Cardiac muscle cell (in vitro differentiated cells and primary cell): Measurements from ENCODE around the gene PAPPA2. TPM values are rescaled to one million over a fixed set of nuclear protein-coding genes. Genes with fewer than 3 reads are reported as not detected.
"Not testable (repeated sequence)": the region's sequence is repeated elsewhere in the genome, so short reads cannot be mapped to it uniquely, and the experiment has no call there.

Source experiments
- DNase-seq, 2 donors: peaks; one replicate each; pipeline versions ENCODE4 v3.0.0 to v3.0.0-alpha.2; 2010 to 2017; ENCODE audit warnings: low read depth in 1 of 2, low spot score in 1 of 2
- H3K27ac ChIP-seq: fragments of 200-600 bp; sonication (generic); 2 replicates; pipeline ENCODE4 v1.5.1; 2016
- H3K27me3 ChIP-seq: fragments of 200-600 bp; sonication (generic); 2 replicates; pipeline ENCODE4 v1.6.0; 2016; ENCODE audit warnings: control low read depth
- H3K36me3 ChIP-seq: fragments of 200-600 bp; sonication (generic); 2 replicates; pipeline ENCODE4 v1.5.1; 2016; ENCODE audit warnings: control low read depth
- H3K4me1 ChIP-seq: fragments of 200-600 bp; sonication (generic); 2 replicates; pipeline ENCODE4 v1.8.1; 2017; ENCODE audit warnings: low read depth, mild to moderate bottlenecking, mixed run types
- H3K4me3 ChIP-seq: fragments of 200-600 bp; sonication (generic); 2 replicates; pipeline ENCODE4 v1.5.1; 2016; ENCODE audit warnings: mild to moderate bottlenecking
- H3K9me3 ChIP-seq: fragments of 200-600 bp; sonication (generic); 2 replicates; pipeline ENCODE4 v1.5.1; 2017; ENCODE audit warnings: low read depth, mild to moderate bottlenecking, control low read depth
- polyA plus RNA-seq: library from polyadenylated mRNA; unstranded; fragments of >200 nt; fragmentation: Nextera tagmentation; extraction: Ambion mirVana; gene quantifications from 2 replicates; pipeline ENCODE4 v1.2.1, GENCODE V29; 2016
- total RNA-seq: library from RNA; depleted of rRNA; stranded (reverse); fragments of >200 nt; gene quantifications from 2 replicates; pipeline ENCODE4 v1.2.3, GENCODE V29; 2016
- TF ChIP-seq, protein P1 (sequence below): IDR thresholded peaks from 2 replicates; pipeline ENCODE4 v1.5.1; 2012; ENCODE audit warnings: low read depth, mild to moderate bottlenecking, low read length

Gene PAPPA2
- total and polyA plus RNA-seq, 2 experiments from 2014 or later = 1.2 to 2.9 TPM

- H3K36me3 ChIP-seq = no peaks in the 10 kb centered on the region
- TF ChIP-seq, protein P1, sequence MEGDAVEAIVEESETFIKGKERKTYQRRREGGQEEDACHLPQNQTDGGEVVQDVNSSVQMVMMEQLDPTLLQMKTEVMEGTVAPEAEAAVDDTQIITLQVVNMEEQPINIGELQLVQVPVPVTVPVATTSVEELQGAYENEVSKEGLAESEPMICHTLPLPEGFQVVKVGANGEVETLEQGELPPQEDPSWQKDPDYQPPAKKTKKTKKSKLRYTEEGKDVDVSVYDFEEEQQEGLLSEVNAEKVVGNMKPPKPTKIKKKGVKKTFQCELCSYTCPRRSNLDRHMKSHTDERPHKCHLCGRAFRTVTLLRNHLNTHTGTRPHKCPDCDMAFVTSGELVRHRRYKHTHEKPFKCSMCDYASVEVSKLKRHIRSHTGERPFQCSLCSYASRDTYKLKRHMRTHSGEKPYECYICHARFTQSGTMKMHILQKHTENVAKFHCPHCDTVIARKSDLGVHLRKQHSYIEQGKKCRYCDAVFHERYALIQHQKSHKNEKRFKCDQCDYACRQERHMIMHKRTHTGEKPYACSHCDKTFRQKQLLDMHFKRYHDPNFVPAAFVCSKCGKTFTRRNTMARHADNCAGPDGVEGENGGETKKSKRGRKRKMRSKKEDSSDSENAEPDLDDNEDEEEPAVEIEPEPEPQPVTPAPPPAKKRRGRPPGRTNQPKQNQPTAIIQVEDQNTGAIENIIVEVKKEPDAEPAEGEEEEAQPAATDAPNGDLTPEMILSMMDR = peak; percentile 74
- no peak overlapping the region for H3K27ac ChIP-seq
- no peaks in the 10 kb centered on the region for H3K9me3 ChIP-seq
- H3K27me3 ChIP-seq = no peaks in the 10 kb centered on the region
- peak; percentile 71 to 90 for DNase-seq
- H3K4me3 ChIP-seq = no peak overlapping the region
- H3K4me1 ChIP-seq = peaks cover 7% of the 10 kb centered on the region
Observed at GRCh38 chr1:176559878-176560277, 96.9 kb downstream of the PAPPA2 start.

GRCh38 chr1:176560681-176561080 is 97.7 kb downstream of the PAPPA2 start:
- TF ChIP-seq, protein P1 = no peak
- H3K27me3 ChIP-seq = no peaks in the 10 kb centered on the region
- H3K36me3 ChIP-seq = no peaks in the 10 kb centered on the region
- no peak for DNase-seq
- no peak overlapping the region for H3K4me3 ChIP-seq
- no peak overlapping the region for H3K27ac ChIP-seq
- H3K9me3 ChIP-seq = no peaks in the 10 kb centered on the region
- peaks cover 7% of the 10 kb centered on the region for H3K4me1 ChIP-seq

DNA sequence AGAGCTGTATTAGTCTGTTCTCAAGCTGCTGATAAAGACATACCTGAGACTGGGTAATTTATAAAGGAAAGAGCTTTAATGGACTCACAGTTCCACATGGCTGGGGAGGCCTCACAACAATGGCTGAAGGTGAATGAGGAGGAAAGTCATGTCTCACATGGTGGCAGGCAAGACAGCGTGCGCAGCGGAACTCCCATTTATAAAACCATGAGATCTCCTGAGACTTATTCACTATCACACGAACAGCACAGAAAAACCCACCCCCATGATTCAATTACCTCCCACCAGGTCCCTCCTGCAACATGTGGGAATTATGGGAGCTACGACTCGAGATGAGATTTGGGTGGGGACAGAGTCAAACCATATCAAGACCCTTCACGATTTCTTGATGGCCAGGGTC is 98.8 kb downstream of the PAPPA2 start:
- H3K9me3 ChIP-seq, H3K27ac ChIP-seq, H3K36me3 ChIP-seq, H3K4me1 ChIP-seq, H3K4me3 ChIP-seq, H3K27me3 ChIP-seq, DNase-seq: not testable (repeated sequence)

DNA sequence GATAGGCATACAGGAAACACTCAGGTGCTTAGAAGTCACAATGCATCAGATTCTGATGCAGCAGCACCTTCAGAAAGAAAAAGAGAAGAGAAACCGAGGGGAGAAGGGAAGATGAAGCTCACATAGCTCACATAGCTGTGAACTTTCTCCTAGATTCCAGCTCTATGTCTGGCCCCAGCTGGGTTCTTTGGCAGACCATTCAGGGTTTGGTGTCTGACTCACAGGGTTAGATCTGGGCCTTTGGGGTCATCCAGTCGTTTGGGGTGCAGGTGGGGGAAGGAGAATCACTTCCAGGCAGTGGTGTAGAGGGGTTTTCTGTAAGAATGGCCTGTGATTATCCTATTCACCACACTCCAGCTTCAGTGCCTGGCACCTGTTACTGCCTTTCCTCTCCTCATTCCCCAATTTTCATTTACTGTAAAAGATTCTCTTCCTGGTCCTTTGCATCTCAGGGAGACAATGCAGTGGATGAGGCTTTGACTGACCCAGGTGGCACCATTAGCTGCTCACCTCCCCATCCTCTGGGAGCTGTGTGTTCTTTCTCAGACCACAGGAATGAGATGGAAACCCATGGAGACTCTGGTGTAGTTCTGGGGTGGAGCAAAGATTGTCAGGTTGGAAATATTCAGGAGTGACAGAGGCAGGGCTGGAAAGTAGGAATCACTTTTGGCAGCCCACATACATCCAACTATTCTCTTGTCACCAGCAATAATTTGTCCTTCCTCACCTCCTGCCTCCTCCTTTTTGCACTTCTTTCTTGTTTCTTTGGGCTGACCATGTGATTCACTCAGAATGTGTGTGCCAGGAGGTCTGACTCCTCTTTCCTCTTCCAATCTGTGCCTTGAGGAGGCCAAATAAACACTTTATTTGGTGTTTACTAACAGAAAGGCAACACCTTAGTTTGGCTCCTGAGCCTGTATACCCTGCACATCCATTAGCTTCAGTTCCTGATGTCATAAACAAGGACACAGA is 103.3 kb downstream of the PAPPA2 start:
- H3K4me3 ChIP-seq = no peak overlapping the region
- H3K4me1 ChIP-seq = no peaks in the 10 kb centered on the region
- no peaks in the 10 kb centered on the region for H3K27me3 ChIP-seq
- no peaks in the 10 kb centered on the region for H3K9me3 ChIP-seq
- TF ChIP-seq, protein P1 = no peak
- H3K36me3 ChIP-seq = no peaks in the 10 kb centered on the region
- H3K27ac ChIP-seq = no peak overlapping the region
- DNase-seq = no peak

DNA sequence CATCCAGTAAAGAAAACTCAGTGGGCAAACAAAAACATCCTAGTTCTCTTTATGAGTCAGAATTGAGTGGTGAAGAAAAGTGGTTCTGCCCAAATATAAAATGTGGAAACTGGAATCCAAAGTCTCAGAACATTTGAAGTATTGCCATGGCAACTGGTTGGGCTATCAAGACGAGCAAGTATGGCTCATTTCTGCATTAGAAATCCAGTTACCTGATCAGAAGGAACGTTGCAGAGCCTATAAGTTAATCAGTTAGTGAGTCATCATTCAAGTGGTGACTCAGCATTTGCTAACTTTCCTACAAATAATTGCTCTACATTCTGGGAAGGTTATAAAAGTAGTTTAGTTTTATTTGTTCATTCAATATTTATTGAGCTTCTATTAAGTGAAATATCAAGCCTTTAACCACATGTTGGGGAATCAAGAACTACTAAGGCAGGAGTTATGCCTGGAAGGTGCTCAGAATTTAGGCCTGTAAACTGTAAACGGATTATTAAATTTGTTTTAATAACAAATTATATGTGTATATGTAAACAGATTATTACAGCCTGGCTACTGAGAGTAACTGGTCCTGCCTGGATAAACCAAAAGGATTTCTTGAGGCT is 104.3 kb downstream of the PAPPA2 start:
- TF ChIP-seq, protein P1 = no peak
- peak in 1 of 2 donors; percentile 5 for DNase-seq
- no peaks in the 10 kb centered on the region for H3K27me3 ChIP-seq
- H3K9me3 ChIP-seq = no peaks in the 10 kb centered on the region
- H3K4me3 ChIP-seq = no peak overlapping the region
- H3K27ac ChIP-seq = no peak overlapping the region
- H3K36me3 ChIP-seq = no peaks in the 10 kb centered on the region
- H3K4me1 ChIP-seq = no peaks in the 10 kb centered on the region

- no peaks in the 10 kb centered on the region for H3K27me3 ChIP-seq
- no peaks in the 10 kb centered on the region for H3K4me1 ChIP-seq
- DNase-seq = no peak
- TF ChIP-seq, protein P1 = no peak
- no peaks in the 10 kb centered on the region for H3K9me3 ChIP-seq
- H3K27ac ChIP-seq = no peak overlapping the region
- no peak overlapping the region for H3K4me3 ChIP-seq
- H3K36me3 ChIP-seq = no peaks in the 10 kb centered on the region
Observed at GRCh38 chr1:176568185-176568584, 105.2 kb downstream of the PAPPA2 start.
